NT2/D1 (cell line): ENCODE results near the gene WDR27.

Experiments used
- DNase-seq: peaks from one replicate; pipeline ENCODE4 v3.0.0-alpha.2; 2011; ENCODE audit warnings: low read depth, low spot score
- H3K27me3 ChIP-seq: 2 replicates; pipeline ENCODE4 v1.6.0; 2011; ENCODE audit warnings: mild to moderate bottlenecking; ENCODE audit not compliant: insufficient read length, insufficient read depth
- H3K36me3 ChIP-seq: 2 replicates; pipeline ENCODE4 v1.6.1; 2011; ENCODE audit warnings: mild to moderate bottlenecking, low read length, mixed read lengths; ENCODE audit not compliant: insufficient read depth, insufficient read length
- H3K4me1 ChIP-seq: 2 replicates; pipeline ENCODE4 v1.5.1; 2011; ENCODE audit not compliant: insufficient read depth, insufficient read length
- H3K4me3 ChIP-seq: 2 replicates; pipeline ENCODE4 v1.5.1; 2011; ENCODE audit warnings: low read depth; ENCODE audit not compliant: insufficient read length
- H3K9ac ChIP-seq: 2 replicates; pipeline ENCODE4 v1.6.0; 2011; ENCODE audit warnings: low read depth; ENCODE audit not compliant: insufficient read length
- H3K9me3 ChIP-seq: 2 replicates; pipeline ENCODE4 v1.5.1; 2011; ENCODE audit warnings: mild to moderate bottlenecking, low read length; ENCODE audit not compliant: insufficient read depth
- SUZ12 ChIP-seq: IDR thresholded peaks from 2 replicates; pipeline ENCODE4 v1.6.1; 2011; ENCODE audit not compliant: insufficient read length, insufficient read depth; ENCODE audit errors: extremely low read depth
- YY1 ChIP-seq: IDR thresholded peaks from 2 replicates; pipeline ENCODE4 v1.6.1; 2011; ENCODE audit not compliant: insufficient read length, insufficient read depth
- ZNF274 ChIP-seq: IDR thresholded peaks from 2 replicates; pipeline ENCODE4 v1.6.1; 2011; ENCODE audit warnings: mild to moderate bottlenecking, low read depth, low read length

The WDR27 gene

DNA sequence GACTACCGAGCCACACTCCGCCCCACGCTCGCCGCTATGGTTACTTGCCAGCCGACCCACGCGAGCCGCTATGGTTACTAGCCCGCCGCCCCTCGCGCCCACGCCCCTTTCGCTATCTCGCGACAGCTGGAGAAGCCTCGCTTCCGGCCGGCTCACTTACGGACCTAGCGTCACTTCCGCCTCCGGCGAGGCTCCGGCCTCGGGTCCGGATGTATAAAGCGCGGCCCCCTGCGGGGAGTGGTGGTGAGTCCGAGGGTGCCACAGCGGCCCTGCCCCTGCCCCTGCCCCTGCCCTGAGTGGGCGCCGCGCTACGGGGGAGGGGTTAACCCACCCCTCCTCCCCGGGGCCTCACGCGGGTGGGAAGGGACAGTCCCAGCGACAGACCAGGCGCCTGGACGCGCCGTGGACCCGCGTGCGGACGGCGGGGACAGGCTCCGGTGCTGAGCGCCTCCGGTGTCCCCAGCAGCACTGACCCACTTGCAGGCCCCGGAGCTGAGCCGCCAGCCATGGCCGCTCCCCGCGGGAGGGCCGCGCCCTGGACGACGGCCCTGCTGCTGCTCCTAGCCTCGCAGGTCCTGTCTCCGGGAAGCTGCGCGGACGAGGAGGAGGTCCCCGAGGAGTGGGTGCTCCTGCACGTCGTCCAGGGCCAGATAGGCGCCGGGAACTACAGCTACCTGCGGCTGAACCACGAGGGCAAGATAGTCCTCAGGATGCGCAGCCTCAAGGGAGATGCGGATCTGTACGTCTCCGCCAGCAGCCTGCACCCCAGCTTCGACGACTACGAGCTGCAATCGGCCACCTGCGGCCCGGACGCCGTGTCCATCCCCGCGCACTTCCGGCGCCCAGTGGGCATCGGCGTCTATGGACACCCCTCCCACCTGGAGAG lies at the start of gene WDR27, which contains the start of gene C6orf120:
WDR27 (minus strand) TSS at position 76 of the 886 bp plus-strand sequence. CDS start 13,024 bp downstream, outside the sequence.
C6orf120 (plus strand) TSS at position 173 of the 886 bp plus-strand sequence; CDS start at position 507, 334 bp downstream.
- Histone ChIP-seq H3K9ac (peak within 1 kb of the TSS; percentile 97), H3K36me3 (peaks cover 40% of the 10 kb centered on the region), H3K9me3 (no peaks in the 10 kb centered on the region), H3K27me3 (no peaks in the 10 kb centered on the region), H3K4me3 (peak within 1 kb of the TSS; percentile 94), H3K4me1 (no peaks in the 10 kb centered on the region)
- no peak for TF ChIP-seq ZNF274
- TF ChIP-seq SUZ12, result no peak
- TF ChIP-seq YY1, result no peak
- DNase-seq, result peak; percentile 82

DNA sequence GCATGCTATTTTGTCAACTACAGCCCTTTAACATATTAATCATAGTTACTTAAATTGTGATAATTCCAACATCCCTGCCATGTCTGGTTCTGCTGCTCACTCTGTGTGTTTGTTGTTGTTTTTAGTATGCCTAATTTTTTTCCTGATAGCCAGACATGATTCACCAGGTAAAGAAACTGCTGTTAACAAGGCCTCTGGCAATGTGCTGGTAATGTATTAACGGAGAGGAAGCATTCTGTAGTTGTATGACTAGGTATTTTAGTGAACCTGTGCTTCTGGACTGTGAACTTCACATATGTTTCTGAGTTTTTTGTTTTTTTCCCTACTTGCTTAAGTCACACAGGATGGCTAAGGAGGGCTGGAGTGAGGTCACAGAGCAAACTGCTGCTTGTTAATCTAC lies 44.7 kb upstream of the WDR27 start:
- H3K4me3 ChIP-seq, result no peak overlapping the region
- TF ChIP-seq YY1 (no peak), ZNF274 (no peak), SUZ12 (no peak)
- 0 out of 2 replicates have a peak, but pooled peaks cover 8% of the 10 kb centered on the region for H3K9me3 ChIP-seq
- H3K36me3 ChIP-seq, result peaks cover 3% of the 10 kb centered on the region
- no peaks in the 10 kb centered on the region for H3K4me1 ChIP-seq
- no peaks in the 10 kb centered on the region for H3K27me3 ChIP-seq
- DNase-seq, result no peak
- no peak overlapping the region for H3K9ac ChIP-seq

DNA sequence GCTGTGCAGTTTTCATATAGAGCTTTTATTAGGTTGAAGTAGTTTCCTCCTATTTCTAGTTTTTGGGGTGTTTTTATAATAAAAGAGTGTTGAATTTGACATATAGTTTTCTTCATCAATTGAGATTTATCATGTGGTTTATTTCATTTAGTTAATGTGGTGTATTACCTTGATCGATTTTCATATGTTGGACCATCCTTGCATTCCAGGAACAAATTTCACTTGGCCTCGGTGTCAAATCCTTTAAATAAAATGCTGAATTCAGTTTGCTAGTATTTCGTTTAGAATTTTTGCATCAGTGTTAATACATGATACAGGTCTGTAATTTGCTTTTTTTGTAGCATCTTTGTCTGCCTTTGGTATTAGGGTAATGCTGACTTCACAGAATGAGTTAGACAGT lies 43.6 kb upstream of the WDR27 start:
- Histone ChIP-seq H3K9ac (no peak overlapping the region), H3K27me3 (no peaks in the 10 kb centered on the region), H3K4me3 (no peak overlapping the region), H3K4me1 (no peaks in the 10 kb centered on the region), H3K36me3 (peaks cover 3% of the 10 kb centered on the region), H3K9me3 (0 out of 2 replicates have a peak, but pooled peaks cover 8% of the 10 kb centered on the region)
- no peak for DNase-seq
- TF ChIP-seq SUZ12 (no peak), ZNF274 (no peak), YY1 (no peak)

DNA sequence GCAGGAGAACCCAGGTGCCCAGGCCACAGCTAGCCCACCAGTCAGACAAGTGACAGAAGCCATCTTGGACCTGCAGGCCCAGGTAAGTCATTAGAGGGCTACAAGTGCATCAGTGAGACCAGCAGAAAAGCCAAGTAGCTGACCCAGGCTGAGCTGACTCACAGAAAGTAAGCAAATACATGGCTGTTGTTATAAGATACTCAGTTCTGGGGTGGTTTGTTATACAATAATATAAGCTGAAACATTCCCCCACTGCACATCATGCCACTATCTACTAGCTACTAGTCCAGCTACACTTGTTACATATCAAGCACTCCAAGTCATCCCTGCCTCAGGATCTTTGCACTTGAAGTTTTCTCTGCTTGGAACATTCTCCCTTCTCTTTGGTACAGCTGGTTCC lies 39.5 kb upstream of the WDR27 start:
- H3K36me3 ChIP-seq, result no peaks in the 10 kb centered on the region
- H3K27me3 ChIP-seq, result no peaks in the 10 kb centered on the region
- H3K9ac ChIP-seq, result no peak overlapping the region
- no peak for TF ChIP-seq ZNF274
- no peak for TF ChIP-seq SUZ12
- no peak for TF ChIP-seq YY1
- no peak overlapping the region for H3K4me3 ChIP-seq
- no peaks in the 10 kb centered on the region for H3K4me1 ChIP-seq
- 0 out of 2 replicates have a peak, but pooled peaks cover 3% of the 10 kb centered on the region for H3K9me3 ChIP-seq
- DNase-seq, result no peak

DNA sequence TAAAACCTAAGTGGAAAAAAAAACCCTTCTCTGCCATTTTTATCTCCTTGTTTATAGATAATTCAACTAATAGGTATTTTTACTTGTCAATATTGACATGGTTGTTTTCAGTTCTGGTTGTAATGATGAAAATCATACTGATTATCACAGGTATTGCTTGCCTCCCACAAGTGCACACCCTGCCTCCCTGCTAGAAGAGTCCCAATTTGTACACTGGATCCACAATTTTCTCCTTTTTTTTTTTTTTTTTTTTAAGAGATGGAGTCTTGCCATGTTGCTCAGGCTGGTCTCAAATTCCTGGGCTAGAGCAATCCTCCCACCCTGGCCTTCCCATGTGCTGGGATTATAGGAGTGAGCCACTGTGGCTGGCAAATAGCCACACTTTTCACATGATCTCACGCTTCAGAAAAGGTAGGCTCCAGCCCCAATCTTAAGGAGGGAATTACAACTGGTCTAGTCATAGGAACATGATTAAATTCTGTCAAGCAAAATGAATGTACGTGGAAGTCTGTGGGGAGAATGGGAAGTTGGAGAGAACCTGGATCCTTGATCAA lies 37.2 kb upstream of the WDR27 start:
- no peaks in the 10 kb centered on the region for H3K27me3 ChIP-seq
- no peak for TF ChIP-seq ZNF274
- DNase-seq, result no peak
- no peak overlapping the region for H3K4me3 ChIP-seq
- H3K9me3 ChIP-seq, result no peaks in the 10 kb centered on the region
- no peak overlapping the region for H3K9ac ChIP-seq
- no peaks in the 10 kb centered on the region for H3K36me3 ChIP-seq
- no peaks in the 10 kb centered on the region for H3K4me1 ChIP-seq

DNA sequence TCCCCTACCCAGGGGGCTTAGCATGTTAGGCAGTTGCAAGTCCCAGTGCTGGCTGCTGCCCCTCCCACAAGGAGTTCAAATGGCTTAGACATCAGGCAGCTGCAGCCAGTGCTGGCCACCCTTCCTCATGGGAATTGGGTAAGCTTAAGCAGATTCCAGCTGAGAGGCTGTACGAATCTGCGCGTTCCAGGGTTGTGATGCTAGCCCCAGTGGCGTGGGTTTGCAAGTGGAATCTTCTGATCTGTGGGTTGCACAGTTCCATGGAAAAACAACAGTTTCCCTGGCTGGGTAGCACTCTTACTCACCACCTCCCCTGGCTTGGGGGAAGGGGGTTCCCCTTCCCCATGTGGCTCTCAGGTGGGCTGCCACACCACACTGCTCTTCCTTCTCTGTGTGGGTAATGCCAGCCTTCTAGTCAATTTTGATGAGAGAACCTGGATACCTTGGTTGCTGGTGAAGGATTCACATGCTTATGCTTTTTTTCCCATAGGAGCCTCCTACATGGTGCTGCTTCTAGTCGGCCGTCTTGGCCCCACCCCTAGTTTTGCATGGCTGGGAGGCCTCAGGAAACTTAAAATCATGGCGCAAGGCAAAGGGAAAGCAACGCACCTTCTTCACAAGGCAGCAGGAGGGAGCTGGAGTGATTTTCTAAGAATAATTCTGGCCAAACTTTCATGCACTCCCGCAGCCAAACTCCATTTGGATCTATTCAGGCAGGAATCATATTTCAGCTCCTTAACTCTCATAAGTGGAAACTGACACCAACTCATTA lies 36.6 kb upstream of the WDR27 start:
- DNase-seq, result no peak
- TF ChIP-seq ZNF274 (no peak), SUZ12 (no peak), YY1 (no peak)
- H3K4me3 ChIP-seq, result no peak overlapping the region
- H3K27me3 ChIP-seq, result no peaks in the 10 kb centered on the region
- no peak overlapping the region for H3K9ac ChIP-seq
- no peaks in the 10 kb centered on the region for H3K4me1 ChIP-seq
- no peaks in the 10 kb centered on the region for H3K9me3 ChIP-seq
- H3K36me3 ChIP-seq, result no peaks in the 10 kb centered on the region

DNA sequence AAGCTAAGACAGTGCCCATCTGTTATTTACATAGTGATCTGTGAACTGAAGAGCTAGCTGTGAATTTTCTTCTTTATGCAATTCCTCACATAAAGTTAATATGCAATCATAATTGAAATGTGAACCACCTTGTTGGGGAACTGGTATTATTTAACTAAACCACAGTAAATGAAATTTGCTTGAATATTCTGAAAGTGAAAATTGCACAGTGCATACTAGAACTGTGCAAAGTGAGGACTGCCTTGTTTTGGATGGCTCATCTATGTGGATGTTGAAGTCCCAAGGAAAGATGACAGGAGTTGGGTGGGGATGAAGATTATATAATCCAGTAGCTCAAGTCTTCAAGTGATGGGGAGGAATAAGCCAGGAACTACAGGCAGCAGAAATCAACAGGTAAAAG lies 28.1 kb upstream of the WDR27 start:
- Histone ChIP-seq H3K4me1 (no peaks in the 10 kb centered on the region), H3K36me3 (no peaks in the 10 kb centered on the region), H3K27me3 (no peaks in the 10 kb centered on the region), H3K9me3 (no peaks in the 10 kb centered on the region), H3K4me3 (no peak overlapping the region), H3K9ac (no peak overlapping the region)
- DNase-seq, result no peak
- TF ChIP-seq ZNF274 (no peak), SUZ12 (no peak), YY1 (no peak)
